Stimulated activated CD4-positive, alpha-beta T cell treated with anti-CD3 and anti-CD28 coated beads, TNF-alpha, amount 100 ng/mL, for 24 hours (primary cell): ENCODE data around the gene CAMK1G.

ENCODE experiments used
- DNase-seq, 3 experiments: peaks; one replicate each; pipeline ENCODE4 v3.0.0-alpha.2; 2020; ENCODE audit warnings: low read depth in 3 of 3

CAMK1G gene

DNA sequence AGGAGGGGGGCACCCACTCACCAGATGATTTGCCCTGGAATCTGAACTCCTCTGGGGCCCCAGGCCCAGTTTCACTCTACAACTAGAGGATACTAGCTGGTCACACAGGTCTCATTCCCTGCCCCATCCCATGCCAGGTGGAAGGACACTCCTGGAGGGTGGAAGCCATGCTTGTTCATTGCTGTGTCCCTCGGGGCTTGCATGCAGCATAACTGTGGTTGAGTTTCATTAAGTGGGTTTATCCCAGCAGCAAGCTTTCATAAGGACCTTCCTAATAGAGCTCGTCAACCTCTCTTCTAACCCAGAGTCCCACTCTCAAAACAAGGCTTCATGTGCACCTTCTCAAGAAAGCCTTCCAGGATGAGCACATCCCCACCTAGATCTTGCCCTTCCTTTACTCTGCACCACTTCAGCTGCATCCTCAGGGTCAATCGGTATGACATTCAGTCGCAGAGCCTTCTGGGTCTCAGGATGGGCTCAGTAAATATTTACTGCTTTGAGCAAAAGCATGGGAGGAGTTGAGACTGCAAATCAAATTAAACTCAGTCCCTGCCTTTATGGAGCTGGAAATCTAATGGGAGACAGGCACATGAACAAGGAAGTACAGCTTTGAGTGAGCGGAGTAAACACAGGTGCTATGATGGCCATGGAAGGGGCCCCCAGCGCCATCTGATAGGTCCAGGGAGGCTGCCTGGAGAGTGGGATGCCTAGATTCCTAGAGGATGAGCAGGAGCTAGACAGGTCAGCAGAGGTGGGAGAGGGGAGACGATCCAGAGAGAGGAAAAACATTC lies 36.4 kb downstream of the CAMK1G start:
- no peak for DNase-seq

DNA sequence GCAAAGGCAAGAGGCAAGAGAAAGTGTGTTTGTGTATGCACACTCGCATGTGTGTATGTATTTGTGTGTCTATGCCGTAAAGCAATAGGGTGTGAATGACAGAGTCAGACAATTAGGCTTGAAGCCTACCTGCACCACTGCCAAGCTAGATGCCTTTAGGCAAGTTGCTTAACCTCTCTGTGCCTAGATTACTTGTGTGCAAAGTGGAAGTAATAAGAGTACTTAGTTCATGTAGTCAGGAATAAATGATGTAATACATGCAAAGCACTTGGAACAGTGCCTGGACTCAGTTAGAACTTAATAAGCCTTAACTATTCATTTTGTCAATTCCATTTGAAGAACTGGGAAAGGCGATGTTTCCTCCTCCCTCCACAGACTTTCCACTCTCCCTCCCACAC lies 37.0 kb downstream of the CAMK1G start:
- DNase-seq, result no peak

DNA sequence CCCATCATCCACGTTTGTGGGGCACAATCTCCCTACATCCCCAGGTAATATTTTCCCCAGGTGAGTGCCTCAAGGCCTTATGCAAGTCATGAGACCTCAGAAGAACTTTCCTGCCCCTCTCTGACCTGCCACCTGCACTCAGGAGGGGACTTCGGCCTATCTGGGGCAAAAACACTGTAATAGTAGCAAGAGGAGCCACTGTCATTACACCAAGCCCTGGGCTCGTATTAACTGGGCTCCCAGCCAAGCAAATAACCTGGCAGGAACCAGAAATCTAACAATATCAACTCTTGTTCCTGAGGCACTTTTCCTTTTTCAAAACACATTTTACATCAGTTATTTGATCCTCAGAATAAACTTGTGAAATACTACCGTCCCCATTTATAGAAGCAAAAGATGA lies 37.8 kb downstream of the CAMK1G start:
- DNase-seq, result no peak

DNA sequence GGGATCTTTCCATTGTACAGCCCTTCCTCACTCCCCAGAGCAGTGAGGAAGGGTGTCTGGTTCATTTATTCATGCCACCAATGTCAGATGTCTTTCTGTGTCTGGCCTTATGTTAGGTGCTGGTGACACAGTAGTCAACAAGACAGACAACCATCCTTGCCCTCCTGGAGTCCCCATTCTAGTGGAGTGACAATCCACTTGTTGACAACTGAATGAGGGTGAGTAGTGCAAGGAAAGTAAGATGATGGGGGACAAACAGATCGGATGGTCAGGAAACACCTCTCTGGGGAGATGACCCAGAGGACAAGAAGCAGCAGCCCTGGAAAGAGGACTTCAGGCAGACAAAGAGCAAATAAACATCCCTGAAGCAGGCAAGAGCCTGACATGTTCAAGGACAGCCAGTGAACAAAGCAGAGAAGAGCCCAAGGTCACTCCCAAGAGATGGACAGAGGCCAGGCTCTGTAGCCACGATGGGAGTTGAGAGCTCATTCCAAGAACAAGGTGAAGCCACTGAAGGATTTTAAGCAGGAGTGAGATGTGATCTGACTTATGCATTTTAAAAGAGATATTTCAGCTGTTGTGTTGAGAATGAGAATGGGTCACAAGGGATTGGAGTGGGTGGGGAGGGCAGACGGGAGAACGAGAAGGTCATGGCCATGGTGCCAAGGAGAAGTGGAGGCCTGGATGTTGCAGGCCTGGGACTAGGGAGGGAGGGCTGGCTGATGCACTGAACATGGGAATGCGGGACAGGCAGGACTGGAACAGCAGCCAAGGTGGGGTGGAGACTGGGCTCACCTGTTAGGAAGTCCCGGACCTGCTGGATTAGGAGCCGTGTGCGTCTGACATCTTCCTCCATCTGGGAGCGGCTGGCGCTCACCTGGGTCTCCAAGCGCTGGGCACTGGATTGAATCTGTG lies 38.5 kb downstream of the CAMK1G start:
- DNase-seq, result no peak

DNA sequence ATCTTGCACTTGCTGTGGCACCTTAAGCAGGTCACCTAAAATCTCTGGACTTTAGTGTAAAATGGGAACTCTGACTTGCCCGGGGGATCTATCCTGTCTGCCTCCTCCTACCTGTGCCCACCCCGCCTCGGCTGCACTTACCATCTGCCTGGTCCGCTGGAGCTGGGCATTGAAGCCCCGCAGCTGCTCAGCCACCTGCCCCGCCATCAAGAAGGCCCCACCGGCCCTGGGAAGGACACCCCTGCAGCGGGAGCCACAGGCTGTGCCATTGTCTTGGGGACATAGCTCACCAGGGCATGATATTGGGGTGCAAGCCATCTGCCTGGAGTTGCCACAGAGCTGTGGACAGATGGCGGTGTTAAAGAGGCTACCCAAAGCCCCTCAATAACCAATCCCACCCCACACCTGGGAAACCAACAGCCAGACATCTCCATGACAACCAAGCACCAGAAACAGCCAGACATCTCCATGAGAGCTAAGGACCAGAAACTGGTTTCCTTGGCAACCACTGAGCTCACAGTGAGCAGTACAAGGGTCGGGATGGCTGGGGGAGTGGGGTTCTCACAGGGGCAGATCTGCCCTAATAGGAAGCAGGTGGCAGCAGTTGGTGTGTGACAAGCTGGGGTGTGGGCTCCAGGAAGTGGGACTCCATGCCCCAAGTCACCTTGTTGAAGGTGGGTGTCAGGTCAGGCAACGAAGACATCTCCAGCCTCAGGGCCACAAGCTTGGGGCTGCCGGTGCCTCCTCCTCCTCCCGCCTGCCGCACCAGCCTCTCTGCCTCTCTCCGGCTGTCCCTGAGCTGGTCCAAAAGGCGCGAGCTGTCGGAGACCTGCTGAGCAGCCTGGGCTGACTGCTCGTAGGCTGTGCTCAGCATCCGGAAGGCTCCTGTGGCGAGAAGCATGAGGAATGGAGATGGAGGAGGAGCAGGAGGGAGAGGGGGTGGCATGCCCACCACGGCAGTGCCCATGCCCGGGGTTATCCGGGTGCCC lies 39.6 kb downstream of the CAMK1G start:
- no peak for DNase-seq

DNA sequence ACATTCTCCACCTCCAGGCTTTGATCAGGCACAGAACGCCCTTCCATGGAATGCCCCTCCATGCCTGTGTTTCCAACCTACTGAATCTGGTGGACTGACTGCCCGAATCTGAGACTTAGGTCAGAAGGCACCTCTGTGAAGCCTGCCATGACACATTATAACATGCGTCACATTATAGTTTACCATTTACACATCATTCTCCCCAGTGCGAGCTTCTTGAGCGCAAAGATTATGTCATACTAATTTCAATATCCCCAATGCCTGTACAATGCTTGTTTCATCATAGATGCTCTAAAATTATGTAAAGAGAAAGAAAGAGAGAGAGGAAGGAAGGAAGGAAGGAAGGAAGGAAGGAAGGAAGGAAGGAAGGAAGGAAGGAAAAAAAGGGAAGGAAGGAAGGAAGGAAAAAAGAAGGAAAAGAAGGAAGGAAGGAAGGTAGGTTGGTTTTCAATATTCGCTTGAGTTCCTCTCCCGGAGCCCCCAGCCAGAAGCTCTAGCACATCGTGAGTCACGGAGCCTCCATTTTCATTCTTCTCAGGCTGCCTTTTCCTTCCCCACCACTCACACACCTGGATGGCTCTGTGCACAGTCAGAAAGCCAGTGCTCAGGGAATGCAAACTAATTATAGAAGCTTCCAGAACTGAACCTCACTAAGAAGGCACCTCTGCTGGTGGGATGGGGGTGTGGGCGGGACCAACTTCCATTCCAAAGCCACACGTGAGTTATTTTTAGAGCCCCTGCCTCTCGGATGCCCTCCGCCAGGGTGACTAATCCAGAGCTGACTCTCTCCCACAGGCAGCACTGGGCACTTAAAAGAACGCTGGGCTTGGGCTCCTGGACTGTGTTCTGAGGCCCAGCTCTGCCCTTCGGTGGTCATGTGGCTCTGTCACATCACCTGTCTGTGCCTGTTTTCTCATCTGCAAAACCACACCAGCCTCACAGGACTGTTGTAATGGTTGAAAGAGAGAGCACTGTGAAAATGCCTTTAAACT lies 41.3 kb downstream of the CAMK1G start:
- DNase-seq, result no peak

DNA sequence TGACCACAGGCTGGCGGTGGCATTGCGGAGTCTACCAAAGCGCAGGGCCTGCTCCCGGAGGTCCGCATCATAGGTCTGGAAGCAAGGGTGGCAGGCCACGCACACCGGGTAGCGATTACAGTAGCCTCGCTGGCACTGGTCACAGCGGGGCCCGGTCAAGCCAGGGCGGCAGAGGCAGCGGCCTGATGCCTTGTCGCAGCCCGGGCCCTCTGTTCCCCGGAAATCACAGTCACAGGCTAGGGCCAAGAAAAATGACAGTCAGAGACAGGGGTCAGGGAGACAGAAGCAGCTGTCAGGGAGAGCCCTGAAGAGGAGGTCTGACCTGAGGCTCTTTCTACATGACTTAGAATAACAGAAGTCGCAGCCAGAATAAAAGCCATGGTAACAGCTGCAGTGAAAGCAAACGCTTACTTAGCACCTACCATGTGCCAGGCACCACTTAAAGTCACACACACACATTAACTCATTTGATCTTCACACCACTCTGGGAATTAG lies 42.3 kb downstream of the CAMK1G start:
- DNase-seq, result no peak

DNA sequence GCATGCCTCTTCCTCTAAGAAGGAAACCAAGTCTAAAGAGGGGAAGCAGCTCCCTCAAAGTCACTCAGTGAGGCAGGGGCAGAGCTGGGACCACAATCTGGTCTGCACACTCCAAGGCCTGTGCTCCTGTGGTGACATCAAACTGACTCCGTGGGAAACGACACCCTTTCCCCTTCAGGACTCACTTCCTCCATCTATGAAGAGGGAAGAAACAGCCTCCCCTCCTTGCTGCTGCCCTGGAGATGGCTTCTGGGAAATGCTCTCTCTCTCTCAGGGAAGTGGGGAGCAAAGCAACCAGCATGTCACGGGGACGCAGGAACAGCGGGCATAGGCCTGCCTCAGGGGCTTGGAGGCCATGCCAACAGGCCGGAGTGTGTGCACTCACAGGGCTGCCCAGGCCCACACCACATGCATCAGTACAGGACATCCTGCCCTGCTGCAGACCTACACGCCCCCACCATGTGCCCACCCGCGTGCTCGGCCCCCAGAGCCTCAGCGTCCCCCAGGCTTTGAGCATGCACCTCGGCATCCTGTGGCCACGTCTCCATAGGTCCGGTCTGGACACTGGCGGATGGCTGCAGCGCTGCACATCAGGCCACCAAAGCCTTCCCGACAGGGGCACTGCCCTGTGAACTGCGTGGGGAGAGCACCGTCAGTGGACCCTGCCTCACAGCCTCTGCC lies 43.0 kb downstream of the CAMK1G start:
- DNase-seq, result no peak

DNA sequence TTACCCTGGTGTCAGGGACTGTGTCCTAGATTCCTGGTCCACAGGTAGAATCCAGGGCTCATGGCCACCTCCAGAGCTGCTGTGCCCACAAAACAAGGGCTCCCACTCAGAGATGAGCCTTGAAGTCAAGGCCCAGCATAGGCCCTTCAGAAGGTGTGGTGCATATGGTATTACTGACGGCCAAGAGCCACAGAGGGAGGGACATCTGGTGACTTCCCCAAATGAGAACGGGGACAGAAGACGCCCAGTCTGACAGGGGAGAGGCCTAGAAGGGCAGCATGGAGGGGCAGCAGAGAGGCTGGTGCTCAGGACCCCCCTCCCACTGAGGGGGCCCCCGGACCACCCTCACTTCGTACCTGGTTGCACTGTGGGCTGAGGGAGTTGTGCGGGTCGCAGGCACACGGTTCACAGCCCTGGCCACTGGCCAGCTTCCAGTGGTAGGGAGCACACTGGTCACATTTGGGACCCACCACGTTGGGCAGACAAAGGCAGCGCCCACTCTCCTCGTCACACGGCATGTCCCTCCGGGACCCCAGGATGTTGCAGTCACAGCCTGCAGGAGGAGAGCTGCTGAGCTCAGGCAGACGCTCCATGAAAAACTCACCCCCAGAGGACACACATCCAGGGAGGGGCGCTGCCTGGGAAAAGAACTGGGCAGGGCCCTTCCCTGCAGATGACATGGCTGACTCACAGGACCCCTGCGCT lies 43.7 kb downstream of the CAMK1G start:
- DNase-seq, result no peak

DNA sequence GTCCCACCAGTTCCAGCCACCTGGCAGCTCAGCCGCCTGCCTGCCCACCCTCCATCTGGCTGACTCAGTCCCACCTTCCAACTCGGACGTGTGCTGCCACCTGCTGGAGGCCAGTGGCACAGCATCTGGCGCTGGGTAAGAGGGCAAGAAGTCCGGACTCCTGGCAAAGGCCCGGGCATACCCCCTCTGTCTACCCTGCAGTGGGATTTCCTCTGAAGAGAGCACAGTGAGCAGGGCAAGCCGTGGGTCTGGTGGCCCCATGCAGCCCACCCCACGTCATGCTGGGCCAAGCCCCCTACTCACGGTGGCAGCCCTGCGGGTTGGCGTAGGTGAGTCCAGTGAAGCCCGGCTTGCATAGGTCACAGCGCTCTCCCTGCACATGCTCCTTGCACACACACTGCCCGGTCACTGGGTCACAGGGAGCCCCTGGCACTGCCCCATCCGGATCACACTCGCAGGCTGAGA lies 44.2 kb downstream of the CAMK1G start:
- DNase-seq, result peak; percentile 59 to 81 (median 67)

DNA sequence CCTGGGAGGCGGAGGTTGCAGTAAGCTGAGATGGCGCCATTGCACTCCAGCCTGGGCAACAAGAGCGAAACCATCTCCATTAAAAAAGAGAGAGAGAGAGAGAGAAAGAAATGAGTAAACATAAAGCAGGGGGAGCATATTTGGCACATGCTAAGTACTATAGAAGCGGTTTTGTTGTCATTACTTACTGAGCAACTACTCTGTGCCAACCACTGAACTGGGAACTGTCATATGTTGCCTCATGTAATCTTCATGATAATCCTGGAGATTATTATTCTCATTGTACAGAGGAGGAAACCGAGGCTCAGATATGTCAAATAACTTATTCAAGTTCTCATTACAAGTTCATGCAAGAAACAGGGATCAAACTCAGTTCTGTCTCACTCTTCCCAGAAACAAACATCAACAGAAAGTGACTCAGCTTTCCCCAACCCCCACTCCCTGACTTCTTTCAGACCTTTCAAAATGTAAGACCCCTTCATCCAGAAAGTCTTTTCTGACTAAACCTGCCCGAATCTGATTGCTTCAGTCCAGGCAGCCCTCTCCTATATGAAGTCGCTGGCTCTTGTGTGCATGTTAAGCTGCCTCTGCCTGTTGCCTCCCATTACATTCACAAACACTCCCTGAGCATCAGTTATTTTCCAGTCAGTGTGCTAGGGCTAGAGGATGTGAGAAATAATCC lies 45.2 kb downstream of the CAMK1G start:
- no peak for DNase-seq

DNA sequence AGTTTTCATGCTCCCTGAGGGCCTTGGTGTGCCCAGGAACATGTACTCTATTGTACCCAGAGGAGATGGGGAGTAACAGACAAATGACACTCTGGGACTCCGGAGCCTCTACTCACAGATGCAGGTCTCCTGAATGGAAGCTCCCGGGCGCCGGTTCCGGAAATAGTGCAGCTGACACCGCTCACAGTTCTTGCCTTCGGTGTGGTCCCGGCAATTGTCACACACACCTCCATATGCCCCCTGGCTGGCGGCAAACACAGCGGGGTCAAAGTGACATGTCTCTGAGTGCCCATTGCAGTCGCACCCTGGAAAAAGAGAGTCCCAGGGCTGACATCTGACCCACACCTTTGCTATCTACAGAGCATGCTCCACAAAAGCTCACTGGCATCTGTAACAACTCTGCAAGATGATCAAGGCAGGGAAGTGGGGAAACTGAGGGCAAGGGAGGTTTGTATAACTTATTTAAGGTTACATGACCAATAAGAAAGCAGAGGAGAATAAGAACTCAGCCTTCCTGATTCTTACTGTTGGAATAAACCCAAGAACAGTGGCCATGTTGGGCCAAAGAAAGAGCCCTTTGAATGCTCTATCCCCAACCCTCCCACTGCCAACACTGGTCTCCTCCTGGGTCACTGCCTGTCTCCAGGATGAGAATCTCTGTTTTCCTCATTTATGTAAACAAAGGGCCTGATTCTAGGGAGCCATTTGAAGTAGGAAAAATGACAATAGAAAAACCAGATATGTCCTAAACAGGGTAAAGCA lies 46.3 kb downstream of the CAMK1G start:
- DNase-seq, result no peak

DNA sequence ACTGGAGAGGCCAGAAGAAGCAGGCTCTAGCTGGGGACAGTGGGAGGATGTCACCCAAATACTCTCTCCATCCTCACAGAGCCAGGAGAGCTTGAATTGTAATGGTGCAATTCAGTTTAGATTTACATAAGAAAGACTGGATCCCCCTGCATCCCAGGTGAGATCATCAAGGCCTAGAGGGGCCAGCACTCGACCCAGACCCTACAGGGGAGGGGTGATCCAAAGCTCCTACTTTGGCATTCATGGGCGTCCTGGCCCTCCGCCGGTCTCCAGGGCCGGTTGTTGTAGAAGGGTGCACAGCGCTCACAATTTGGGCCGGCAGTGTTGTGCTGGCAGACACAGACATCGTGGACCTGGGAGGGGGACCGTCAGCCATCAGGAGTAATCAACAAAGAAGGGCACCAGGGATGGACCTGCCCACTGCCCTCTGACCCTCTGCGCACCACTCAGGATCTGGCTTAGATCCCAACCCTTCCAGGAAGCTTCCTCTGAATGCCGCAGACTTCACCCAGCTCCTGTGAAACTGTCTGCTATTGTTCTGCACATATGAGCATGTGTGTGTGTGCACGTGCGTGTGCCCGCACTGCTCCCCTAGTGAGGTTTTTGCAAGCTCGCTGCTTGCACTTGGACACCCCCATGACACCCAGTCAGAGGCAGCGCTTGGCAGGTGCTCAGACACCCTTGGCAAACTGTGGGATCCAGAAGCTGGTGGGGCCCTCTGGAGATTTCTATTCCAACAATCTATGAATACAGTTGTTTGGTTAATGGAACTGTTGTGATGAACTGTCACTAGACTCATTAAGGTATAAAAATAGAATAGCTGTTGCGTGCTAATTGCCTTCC lies 47.1 kb downstream of the CAMK1G start:
- DNase-seq, result no peak

DNA sequence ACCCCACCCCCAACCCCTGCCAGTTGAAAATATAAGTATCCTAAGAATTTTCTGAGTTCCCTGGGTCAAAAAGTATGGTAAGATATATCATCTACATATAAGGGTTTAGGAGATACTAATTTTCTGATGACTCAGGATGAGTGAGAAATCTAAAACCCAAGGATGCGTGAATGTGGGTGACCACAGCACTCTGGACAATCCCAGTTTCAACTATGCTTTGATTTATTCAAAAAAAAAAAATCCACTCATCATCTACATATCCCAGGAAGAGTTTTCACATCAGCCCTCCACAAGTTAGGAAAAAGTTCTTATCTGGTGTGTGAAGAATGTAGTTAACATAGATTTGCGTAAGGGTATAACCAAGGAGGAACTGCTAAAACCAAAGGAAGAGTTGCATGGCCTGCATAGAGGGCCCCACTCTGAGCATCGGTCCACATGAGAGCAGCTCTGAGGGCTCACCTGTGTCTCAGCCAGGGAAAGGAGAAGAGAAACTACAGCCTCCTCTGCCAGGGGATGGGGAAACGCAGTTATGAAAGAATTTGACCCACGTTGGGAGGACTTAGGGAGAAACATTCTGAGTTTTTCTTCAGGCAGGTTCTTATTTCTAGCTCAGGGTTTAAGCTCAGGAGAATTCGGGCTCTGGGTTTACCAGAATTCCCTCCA lies 50.0 kb downstream of the CAMK1G start:
- no peak for DNase-seq

DNA sequence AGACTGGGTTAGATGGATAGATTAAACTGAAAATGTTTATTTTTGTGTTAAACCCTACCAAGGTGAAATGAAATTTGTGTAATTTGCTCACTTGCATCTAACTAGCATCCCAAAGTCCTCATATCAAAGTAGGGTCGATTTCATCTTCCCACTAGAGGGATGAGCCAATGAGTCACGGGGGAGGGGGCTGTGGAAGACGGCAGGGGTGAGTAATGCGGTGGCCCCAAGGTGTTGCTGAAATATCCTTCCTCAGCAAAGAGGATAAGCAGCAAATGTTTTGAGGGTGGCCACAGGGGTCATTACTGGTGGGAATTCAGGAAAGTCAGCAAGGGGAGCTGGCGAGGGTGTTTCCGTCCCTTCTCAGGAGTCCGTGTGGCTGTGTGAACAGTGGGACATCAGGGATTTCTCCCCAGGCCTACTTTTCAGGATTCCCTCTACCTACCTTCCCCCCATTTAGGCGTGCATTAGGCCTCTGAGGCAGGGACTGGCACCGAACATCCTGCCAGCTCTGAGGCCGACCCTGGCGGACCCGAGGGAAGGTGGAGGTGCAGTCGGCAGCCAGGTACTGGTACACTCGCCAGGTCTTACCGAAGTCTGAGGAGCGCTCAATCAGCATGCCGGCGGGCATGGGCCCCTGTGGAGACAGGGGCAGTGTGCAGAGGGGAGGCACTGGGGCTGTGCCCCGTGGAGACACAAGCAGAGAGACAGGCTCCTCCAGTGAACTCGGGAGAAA lies 50.7 kb downstream of the CAMK1G start:
- DNase-seq, result no peak
